GM12875 (cell line): ENCODE measurements around the gene TMIGD3.
A peak's percentile ranks its signal among the peaks of the same experiment; 100 is the strongest.

ENCODE experiments used
- H3K4me3 ChIP-seq: one replicate; pipeline ENCODE4 v1.5.1; 2011; ENCODE audit warnings: low read depth, low read length, control low read depth
- TF ChIP-seq, protein P1 (sequence below): IDR thresholded peaks from 2 replicates; pipeline ENCODE4 v1.5.1; 2011; ENCODE audit warnings: low read depth, mild to moderate bottlenecking, control low read depth, inconsistent platforms, low read length, moderate library complexity, borderline replicate concordance; ENCODE audit not compliant: insufficient read depth

Gene TMIGD3

GRCh38 chr1:111507411-111508201, 4.2 kb upstream of the TMIGD3 start:
- TF ChIP-seq, protein P1, sequence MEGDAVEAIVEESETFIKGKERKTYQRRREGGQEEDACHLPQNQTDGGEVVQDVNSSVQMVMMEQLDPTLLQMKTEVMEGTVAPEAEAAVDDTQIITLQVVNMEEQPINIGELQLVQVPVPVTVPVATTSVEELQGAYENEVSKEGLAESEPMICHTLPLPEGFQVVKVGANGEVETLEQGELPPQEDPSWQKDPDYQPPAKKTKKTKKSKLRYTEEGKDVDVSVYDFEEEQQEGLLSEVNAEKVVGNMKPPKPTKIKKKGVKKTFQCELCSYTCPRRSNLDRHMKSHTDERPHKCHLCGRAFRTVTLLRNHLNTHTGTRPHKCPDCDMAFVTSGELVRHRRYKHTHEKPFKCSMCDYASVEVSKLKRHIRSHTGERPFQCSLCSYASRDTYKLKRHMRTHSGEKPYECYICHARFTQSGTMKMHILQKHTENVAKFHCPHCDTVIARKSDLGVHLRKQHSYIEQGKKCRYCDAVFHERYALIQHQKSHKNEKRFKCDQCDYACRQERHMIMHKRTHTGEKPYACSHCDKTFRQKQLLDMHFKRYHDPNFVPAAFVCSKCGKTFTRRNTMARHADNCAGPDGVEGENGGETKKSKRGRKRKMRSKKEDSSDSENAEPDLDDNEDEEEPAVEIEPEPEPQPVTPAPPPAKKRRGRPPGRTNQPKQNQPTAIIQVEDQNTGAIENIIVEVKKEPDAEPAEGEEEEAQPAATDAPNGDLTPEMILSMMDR, result no peak
- peak overlapping the region; percentile 31 for H3K4me3 ChIP-seq

DNA sequence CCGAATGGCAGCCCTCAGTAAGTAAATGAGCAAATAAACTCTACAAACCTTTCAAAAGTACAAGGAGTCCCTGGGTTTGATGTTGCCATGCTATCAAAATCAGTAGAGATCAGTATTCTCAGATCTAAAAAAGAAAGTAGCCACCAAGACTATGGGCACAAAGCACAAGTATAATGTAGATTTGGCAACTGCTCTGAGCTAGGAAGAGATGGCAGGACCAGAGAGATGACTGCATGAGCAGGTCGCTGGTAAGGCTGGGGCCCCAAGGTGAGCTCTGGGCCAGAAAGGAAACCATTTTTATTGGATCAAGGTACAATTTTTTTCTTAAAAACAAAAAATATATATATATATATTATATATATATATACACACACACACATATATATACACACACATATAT, 3.1 kb upstream of the TMIGD3 start:
- TF ChIP-seq, protein P1, result no peak
- no peak overlapping the region for H3K4me3 ChIP-seq

DNA sequence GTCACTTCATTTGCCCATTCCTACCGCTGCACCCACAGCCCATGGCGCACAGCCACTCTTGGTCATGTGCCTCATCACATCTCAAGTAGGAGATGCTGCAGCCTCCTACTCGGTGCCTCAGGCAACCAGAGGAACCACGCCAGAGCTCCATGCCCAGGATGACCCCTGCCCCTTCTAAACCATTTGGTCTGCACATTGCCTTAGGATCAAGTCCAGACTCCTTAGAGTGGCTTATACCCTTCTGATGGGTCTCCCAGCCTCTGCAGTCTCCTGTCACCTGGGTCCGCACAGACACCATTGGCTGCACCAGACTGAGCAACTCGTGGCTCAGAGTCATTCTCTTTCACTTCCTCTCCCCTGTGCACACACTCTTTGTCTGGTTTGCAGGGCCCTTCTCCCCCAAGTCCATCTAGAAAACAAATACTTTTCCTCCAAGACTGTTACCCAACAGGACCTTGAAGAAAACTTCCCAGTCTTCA, 2.2 kb upstream of the TMIGD3 start:
- TF ChIP-seq, protein P1, result no peak

GRCh38 chr1:111504097-111504496, 664 bp upstream of the TMIGD3 start:
- no peak overlapping the region for H3K4me3 ChIP-seq
- TF ChIP-seq, protein P1, result no peak

More for the DNA sequence above, 2.2 kb upstream of the TMIGD3 start:
- no peak overlapping the region for H3K4me3 ChIP-seq

- TF ChIP-seq, protein P1, result no peak
Observed at GRCh38 chr1:111501645-111502044, 1.8 kb downstream of the TMIGD3 start.

GRCh38 chr1:111499026-111499785, 4.2 kb downstream of the TMIGD3 start:
- TF ChIP-seq, protein P1, result no peak
- H3K4me3 ChIP-seq, result no peak overlapping the region

More at GRCh38 chr1:111501645-111502044, 1.8 kb downstream of the TMIGD3 start:
- no peak overlapping the region for H3K4me3 ChIP-seq

DNA sequence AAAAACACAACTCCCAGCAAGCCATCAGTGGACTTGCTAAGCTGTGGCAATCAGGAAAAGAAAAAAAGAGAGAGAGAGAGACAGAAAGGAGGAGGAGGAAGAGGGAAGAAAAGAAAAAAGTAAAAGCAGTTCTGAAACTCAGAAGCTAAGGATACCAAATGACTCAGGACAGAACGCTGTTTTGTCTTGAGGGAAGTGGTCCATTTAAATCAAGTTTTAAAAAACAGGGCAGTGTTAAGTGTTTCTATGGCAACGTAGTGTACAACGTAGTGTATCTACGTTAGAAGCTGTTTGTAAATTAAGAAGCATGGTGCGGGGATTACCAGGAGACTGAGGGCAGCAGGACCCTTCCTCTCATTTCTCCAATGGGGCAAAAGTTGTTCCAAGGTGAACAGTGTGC, 5.8 kb downstream of the TMIGD3 start:
- TF ChIP-seq, protein P1, result no peak
- no peak overlapping the region for H3K4me3 ChIP-seq
